ENCODE data around the gene PNRC2. TPM values are rescaled to one million over a fixed set of nuclear protein-coding genes. Genes with fewer than 3 reads are reported as not detected.
A peak's percentile ranks its signal among the peaks of the same experiment; 100 is the strongest.

Gene PNRC2
- total and polyA plus RNA-seq, 2 experiments from 2014 or later = 67.4 to 77.3 TPM

MicroRNA genes within 50 kb of the gene (microRNA counts, 767-probe panel; counts per million panel counts)
- microRNA hsa-miR-378f = 447 counts per million, percentile 86 among the panel's probes with 10 or more counts

Small RNA genes within 50 kb of the gene (microRNA-seq; reads per million reads assigned to microRNA genes)
- gene MIR378F (ENCODE audit: borderline number of aligned reads) = not detected

Small RNA genes within 50 kb of the gene (small RNA-seq; reads per million reads assigned to genes)
- gene MIR378F (ENCODE audit: low read depth, low replicate concordance) = not detected

Other genes starting within 250 kb of the PNRC2 start
- 44.3 and 49.6 TPM in 2 replicates for gene ELOA, start 216.4 kb upstream of the PNRC2 start, total RNA-seq (2014; rRNA removed; shearing (Covaris generic))
- gene ELOA, start 216.4 kb upstream of the PNRC2 start, polyA plus RNA-seq (2016; fragmentation: Nextera tagmentation; extraction: Ambion mirVana) = 46.4 and 50.1 TPM in 2 replicates
- gene PITHD1, start 181.4 kb upstream of the PNRC2 start, total RNA-seq (2014; rRNA removed; shearing (Covaris generic)) = 51.0 and 63.0 TPM in 2 replicates
- 38.4 and 39.4 TPM in 2 replicates for gene PITHD1, start 181.4 kb upstream of the PNRC2 start, polyA plus RNA-seq (2016; fragmentation: Nextera tagmentation; extraction: Ambion mirVana)
- gene LYPLA2, start 168.7 kb upstream of the PNRC2 start, total RNA-seq (2014; rRNA removed; shearing (Covaris generic)) = 48.1 and 58.4 TPM in 2 replicates
- gene LYPLA2, start 168.7 kb upstream of the PNRC2 start, polyA plus RNA-seq (2016; fragmentation: Nextera tagmentation; extraction: Ambion mirVana) = 46.3 and 48.2 TPM in 2 replicates
- gene GALE, start 159.1 kb upstream of the PNRC2 start, total RNA-seq (2014; rRNA removed; shearing (Covaris generic)) = 16.2 and 20.9 TPM in 2 replicates
- 20.5 and 23.5 TPM in 2 replicates for gene GALE, start 159.1 kb upstream of the PNRC2 start, polyA plus RNA-seq (2016; fragmentation: Nextera tagmentation; extraction: Ambion mirVana)
- 48.1 and 50.8 TPM in 2 replicates for gene HMGCL, start 134.4 kb upstream of the PNRC2 start, total RNA-seq (2014; rRNA removed; shearing (Covaris generic))
- gene HMGCL, start 134.4 kb upstream of the PNRC2 start, polyA plus RNA-seq (2016; fragmentation: Nextera tagmentation; extraction: Ambion mirVana) = 46.9 and 49.3 TPM in 2 replicates
- gene FUCA1, start 91.5 kb upstream of the PNRC2 start, total RNA-seq (2014; rRNA removed; shearing (Covaris generic)) = 11.5 and 15.4 TPM in 2 replicates
- 13.3 and 15.2 TPM in 2 replicates for gene FUCA1, start 91.5 kb upstream of the PNRC2 start, polyA plus RNA-seq (2016; fragmentation: Nextera tagmentation; extraction: Ambion mirVana)
- not detected in 2 replicates for gene CNR2, start 46.5 kb upstream of the PNRC2 start, total RNA-seq (2014; rRNA removed; shearing (Covaris generic))
- not detected in 2 replicates for gene CNR2, start 46.5 kb upstream of the PNRC2 start, polyA plus RNA-seq (2016; fragmentation: Nextera tagmentation; extraction: Ambion mirVana)
- 81.7 and 99.4 TPM in 2 replicates for gene SRSF10, start 20.5 kb downstream of the PNRC2 start, total RNA-seq (2014; rRNA removed; shearing (Covaris generic))
- 111 and 121 TPM in 2 replicates for gene SRSF10, start 20.5 kb downstream of the PNRC2 start, polyA plus RNA-seq (2016; fragmentation: Nextera tagmentation; extraction: Ambion mirVana)
- 1.0 and 1.4 TPM in 2 replicates for gene MYOM3, start 152.3 kb downstream of the PNRC2 start, total RNA-seq (2014; rRNA removed; shearing (Covaris generic))
- 0.76 and 1.2 TPM in 2 replicates for gene MYOM3, start 152.3 kb downstream of the PNRC2 start, polyA plus RNA-seq (2016; fragmentation: Nextera tagmentation; extraction: Ambion mirVana)
- gene IL22RA1, start 183.3 kb downstream of the PNRC2 start, total RNA-seq (2014; rRNA removed; shearing (Covaris generic)) = not detected in 2 replicates
- 0.21 TPM in 1 of 2 replicates, not detected in the other for gene IL22RA1, start 183.3 kb downstream of the PNRC2 start, polyA plus RNA-seq (2016; fragmentation: Nextera tagmentation; extraction: Ambion mirVana)
- not detected in 2 replicates for gene IFNLR1, start 227.5 kb downstream of the PNRC2 start, total RNA-seq (2014; rRNA removed; shearing (Covaris generic))
- not detected in 2 replicates for gene IFNLR1, start 227.5 kb downstream of the PNRC2 start, polyA plus RNA-seq (2016; fragmentation: Nextera tagmentation; extraction: Ambion mirVana)

All from GM23248 (cell line).